Smooth muscle cell of the brain vasculature (primary cell): Measurements from ENCODE around the gene KLRC2.
"Not testable (repeated sequence)": the region's sequence is repeated elsewhere in the genome, so short reads cannot be mapped to it uniquely, and the experiment has no call there.

Source experiments
- DNase-seq: peaks from one replicate; pipeline ENCODE4 v3.0.0-alpha.2; 2012; ENCODE audit warnings: low read depth, low spot score

Gene KLRC2

GRCh38 chr12:10435816-10436215, at the start of gene KLRC2:
Gene KLRC2, minus strand, starts transcription at chr12:10436010. Its CDS starts 24 bp downstream, at chr12:10435986.
- peak; percentile 55 for DNase-seq

DNA sequence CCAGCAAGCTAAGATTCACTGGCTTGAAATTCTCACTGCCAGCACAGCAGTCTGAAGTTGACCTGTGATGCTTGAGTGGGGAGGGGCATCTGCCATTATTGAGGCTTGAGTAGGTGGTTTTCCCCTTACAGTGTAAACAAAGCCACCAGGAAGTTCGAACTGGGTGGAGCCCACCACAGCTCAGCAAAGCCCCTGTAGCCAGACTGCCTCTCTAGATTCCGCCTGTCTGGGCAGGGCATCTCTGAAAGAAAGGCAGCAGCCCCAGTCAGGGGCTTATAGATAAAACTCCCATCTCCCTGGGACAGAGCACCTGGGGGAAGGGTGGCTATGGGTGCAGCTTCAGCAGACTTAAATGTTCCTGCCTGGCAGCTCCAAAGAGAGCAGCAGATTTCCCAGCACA, 46.1 kb upstream of the KLRC2 start:
- not testable (repeated sequence) for DNase-seq

- not testable (repeated sequence) for DNase-seq
Measured at GRCh38 chr12:10472808-10473207, 37.0 kb upstream of the KLRC2 start.

- no peak for DNase-seq
Measured at GRCh38 chr12:10469701-10470100, 33.9 kb upstream of the KLRC2 start.

DNA sequence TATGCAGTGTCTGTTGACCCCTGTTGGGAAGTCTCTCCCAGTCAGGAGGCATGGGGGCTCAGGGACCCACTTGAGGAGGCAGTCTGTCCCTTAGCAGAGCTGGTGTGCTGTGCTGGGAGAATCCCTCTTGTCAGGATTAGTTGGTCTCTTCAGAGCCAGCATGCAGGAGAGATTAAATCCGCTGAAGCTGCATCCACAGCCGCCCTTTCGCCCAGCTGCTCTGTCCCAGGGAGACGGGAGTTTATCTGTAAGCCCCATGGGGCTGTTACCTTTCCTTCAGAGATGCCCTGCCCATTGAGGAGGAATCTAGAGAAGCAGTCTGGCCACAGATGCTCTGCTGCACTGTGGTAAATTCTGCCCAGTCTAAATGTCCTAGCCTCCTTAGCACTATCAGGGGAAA, 30.5 kb upstream of the KLRC2 start:
- no peak for DNase-seq

GRCh38 chr12:10457760-10458159, 21.9 kb upstream of the KLRC2 start:
- no peak for DNase-seq

- no peak for DNase-seq
Measured at GRCh38 chr12:10456856-10457255, 21.0 kb upstream of the KLRC2 start.

GRCh38 chr12:10455766-10456165, 20.0 kb upstream of the KLRC2 start:
- no peak for DNase-seq

DNA sequence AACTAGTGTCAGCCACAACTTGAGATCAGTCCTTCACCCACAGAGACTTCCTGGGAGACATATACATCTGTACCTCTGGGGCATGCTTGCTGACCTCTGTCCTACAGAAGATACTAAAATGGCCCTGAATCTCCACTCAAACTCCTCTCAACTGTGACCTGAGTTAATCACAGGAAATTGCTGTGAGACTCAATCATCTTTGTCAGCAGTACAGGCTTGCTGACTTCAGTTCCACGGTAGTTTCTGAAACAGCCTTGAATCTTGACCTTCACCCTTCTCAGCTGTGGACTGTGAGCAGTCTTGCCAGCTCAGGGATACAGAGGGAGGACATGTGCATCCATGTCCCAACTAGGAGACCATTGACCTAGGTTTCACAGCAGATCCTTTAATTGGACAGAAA, 18.7 kb upstream of the KLRC2 start:
- no peak for DNase-seq

DNA sequence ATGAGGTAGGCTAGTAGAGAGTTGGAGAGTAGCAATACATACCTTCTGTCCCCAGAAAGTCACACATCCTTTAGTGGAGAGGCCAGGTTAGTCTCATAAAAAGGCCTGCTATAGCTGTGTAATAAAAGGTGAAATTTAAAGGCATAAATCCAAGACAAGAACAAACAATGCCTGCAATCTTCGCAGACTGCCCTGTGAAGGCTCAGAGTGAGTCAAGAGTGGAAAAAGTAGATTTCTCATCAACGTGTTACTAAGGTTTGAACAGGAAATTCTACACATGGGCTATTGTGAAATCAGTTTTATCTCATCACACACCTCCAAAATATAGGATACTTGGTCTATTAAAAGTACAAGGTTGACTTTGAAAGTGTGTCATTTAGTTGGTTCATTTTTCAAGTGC, 17.3 kb upstream of the KLRC2 start, which contains the start of gene KLRC1:
TSS of gene KLRC1 (minus strand) at position 222 of the 400 bp plus-strand sequence. CDS start 2,221 bp downstream, outside the sequence.
- no peak for DNase-seq

- no peak for DNase-seq
Measured at GRCh38 chr12:10448236-10448635, 12.4 kb upstream of the KLRC2 start.

- not testable (repeated sequence) for DNase-seq
Measured at GRCh38 chr12:10446052-10446451, 10.2 kb upstream of the KLRC2 start.

- DNase-seq, result not testable (repeated sequence)
Measured at GRCh38 chr12:10441144-10441543, 5.3 kb upstream of the KLRC2 start.

DNA sequence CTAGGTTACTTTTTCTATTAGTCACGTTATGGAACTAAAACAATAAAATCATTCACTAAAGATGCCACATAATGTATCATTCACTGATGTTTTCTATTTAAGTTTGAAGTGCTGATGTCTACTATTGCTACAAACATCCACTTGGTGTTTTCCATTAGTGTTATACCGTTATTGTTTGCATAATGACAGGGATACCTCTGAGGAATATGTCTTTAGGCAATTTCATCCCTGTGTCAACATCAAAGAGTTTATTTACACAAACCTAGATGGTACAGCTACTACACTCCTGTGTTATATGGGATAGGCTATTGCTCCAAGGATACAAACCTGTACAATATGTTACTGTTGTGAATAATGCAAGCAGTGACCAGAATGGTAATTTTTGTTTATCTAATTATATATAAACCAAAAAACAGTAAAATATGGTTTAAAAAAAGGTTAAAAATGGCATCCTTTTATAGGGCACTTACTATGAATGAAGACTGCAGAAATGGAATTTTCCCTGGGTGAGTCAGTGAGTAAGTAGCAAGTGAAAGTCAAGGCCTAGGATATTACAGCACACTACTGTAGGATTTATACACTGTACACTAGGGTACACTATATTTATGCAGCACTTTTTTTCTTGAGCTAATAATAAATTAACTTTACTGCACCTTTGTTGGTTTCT, 3.9 kb upstream of the KLRC2 start:
- DNase-seq, result not testable (repeated sequence)

DNA sequence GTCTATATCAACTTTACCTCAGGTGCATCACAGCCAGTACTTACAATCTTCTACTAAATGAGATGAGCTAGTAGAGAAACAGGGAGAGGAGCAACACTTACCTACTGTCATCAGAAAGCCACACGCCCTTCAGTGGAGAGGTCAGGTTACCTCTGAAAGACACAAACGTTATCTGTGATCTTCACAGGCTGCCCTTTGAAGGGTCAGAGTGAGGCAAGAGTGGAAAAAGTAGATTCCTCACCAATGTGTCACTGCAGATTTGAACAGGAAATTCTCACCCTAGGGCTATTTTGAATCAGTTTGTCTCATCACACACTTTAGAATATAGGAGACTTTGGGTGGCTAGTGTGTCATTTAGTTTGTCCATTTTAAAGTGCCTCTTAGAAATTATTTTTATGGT, 1.8 kb upstream of the KLRC2 start:
- not testable (repeated sequence) for DNase-seq

GRCh38 chr12:10430623-10431022, 5.2 kb downstream of the KLRC2 start:
- DNase-seq, result not testable (repeated sequence)

- not testable (repeated sequence) for DNase-seq
Measured at GRCh38 chr12:10425938-10426337, 9.9 kb downstream of the KLRC2 start.

- not testable (repeated sequence) for DNase-seq
Measured at GRCh38 chr12:10424260-10424899, 11.4 kb downstream of the KLRC2 start.

GRCh38 chr12:10422159-10422558, 13.7 kb downstream of the KLRC2 start:
- DNase-seq, result not testable (repeated sequence)

GRCh38 chr12:10420334-10420733, 15.5 kb downstream of the KLRC2 start, which contains the start of gene KLRC3:
Gene KLRC3, minus strand, starts transcription at chr12:10420595. Its CDS starts 45 bp downstream, at chr12:10420550.
- not testable (repeated sequence) for DNase-seq

DNA sequence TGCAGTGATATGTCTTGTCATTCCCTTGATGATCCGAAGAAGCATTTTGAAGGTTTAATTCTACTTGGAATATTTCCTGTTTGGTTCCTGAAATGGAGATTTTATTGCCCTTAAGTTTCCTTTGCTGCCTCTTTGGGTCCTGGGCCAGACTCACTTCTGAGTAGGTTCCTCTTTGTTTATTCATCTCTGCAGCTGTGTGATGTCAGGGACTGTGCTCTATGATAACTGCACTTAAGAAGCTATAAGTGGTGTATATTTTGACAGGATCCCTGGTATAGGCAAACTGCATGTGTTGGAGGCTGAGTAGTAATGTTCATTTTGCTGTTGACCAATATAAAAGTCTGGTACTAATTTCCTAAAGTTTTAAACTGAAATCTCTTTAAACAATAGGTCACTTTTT, 26.4 kb downstream of the KLRC2 start, which contains the start of gene KLRC4:
TSS of gene KLRC4 (minus strand) at position 366 of the 400 bp plus-strand sequence. CDS start at position 184, 182 bp downstream.
- peak; percentile 61 for DNase-seq

DNA sequence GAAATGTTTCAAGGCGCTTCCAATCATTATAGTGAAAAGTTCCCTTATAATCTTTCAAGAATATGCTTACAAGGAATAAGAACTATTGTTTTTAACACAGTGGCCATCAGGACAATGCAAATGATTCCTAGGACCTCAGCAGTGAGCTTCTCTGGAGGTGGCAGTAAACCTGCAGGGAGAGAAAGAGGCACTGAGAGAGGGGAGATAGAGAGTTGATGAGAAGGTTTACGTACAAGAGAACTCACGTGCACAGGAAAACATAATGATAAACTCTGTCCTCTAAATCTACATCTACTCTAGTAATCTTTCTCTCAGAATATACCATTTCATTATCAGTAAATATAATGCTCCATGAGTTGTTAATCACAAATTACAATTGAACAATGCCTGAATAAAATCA, 27.0 kb downstream of the KLRC2 start:
- DNase-seq, result no peak

- DNase-seq, result no peak
Measured at GRCh38 chr12:10406725-10407124, 29.1 kb downstream of the KLRC2 start.
